Skeletal muscle tissue (tissue), 4 donors: ENCODE data around the gene DIAPH3. TPM values are rescaled to one million over a fixed set of nuclear protein-coding genes. Genes with fewer than 3 reads are reported as not detected.

Source experiments
- H3K27ac ChIP-seq: one replicate; pipeline ENCODE4 v1.7.0; 2013; ENCODE audit warnings: mild to moderate bottlenecking, low read depth, low read length, inconsistent platforms
- H3K27me3 ChIP-seq, 3 donors: one replicate each; pipeline ENCODE4 v1.7.0; 2013; ENCODE audit warnings: low read length in 3 of 3; ENCODE audit not compliant: control insufficient read depth in 3 of 3, insufficient read depth in 3 of 3
- H3K36me3 ChIP-seq, 3 donors: one replicate each; pipeline ENCODE4 v1.7.0; 2013; ENCODE audit warnings: low read length in 3 of 3; ENCODE audit not compliant: control insufficient read depth in 3 of 3, insufficient read depth in 3 of 3
- H3K4me1 ChIP-seq, 3 donors: one replicate each; pipeline ENCODE4 v1.7.0; 2013; ENCODE audit warnings: low read length in 3 of 3, mild to moderate bottlenecking in 3 of 3; ENCODE audit not compliant: control insufficient read depth in 3 of 3, insufficient read depth in 3 of 3
- H3K4me3 ChIP-seq, 3 donors: one replicate each; pipeline ENCODE4 v1.7.0; 2013; ENCODE audit warnings: low read length in 3 of 3
- H3K9ac ChIP-seq, 3 donors: one replicate each; pipeline ENCODE4 v1.7.0; 2013; ENCODE audit warnings: low read length in 3 of 3, mild to moderate bottlenecking in 3 of 3, moderate library complexity in 2 of 3, low read depth in 1 of 3
- H3K9me3 ChIP-seq, 3 donors: one replicate each; pipeline ENCODE4 v1.7.0; 2013; ENCODE audit warnings: low read length in 3 of 3; ENCODE audit not compliant: control insufficient read depth in 3 of 3
- total RNA-seq: library from RNA; depleted of rRNA; stranded (reverse); fragments of >200 nt; gene quantifications from one replicate; pipeline ENCODE4 v1.2.3, GENCODE V29; 2014
- donor health status: Osteomylitis.

Gene DIAPH3
- total RNA-seq, 1 donor from 2014 or later: 3.7 TPM

DNA sequence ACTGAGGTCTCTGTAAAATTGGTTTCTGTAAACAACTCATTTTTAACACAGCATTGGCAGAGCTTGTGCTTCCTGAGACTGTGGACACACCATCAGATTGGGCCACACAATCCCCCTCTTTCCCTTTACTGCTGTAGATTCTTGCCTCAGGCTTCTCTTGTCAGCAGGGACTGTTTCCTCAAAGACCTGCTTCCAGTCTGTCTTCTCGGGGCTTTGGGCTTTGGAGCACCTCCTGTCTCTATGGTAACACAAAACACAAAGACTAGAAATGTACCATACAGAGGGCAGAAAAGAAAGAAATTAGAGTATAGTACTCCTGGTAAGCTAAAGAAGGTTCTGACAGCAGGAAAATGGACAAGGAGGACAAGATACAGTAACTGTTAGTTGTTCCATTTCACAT, 484.5 kb downstream of the DIAPH3 start:
- Histone ChIP-seq H3K27ac (no peak overlapping the region), H3K9ac (no peak overlapping the region), H3K9me3 (no peaks in the 10 kb centered on the region), H3K36me3 (no peaks in the 10 kb centered on the region), H3K4me1 (peaks cover 2 to 3% (median 2%) of the 10 kb centered on the region in 3 donors), H3K27me3 (no peaks in the 10 kb centered on the region), H3K4me3 (peak overlapping the region in 1 of 3 donors; percentile 11)

- peak overlapping the region in 1 of 3 donors; percentile 11 for H3K4me3 ChIP-seq
- H3K27ac ChIP-seq: peak overlapping the region; percentile 21
Observed at GRCh38 chr13:59677966-59678814, 485.5 kb downstream of the DIAPH3 start.

DNA sequence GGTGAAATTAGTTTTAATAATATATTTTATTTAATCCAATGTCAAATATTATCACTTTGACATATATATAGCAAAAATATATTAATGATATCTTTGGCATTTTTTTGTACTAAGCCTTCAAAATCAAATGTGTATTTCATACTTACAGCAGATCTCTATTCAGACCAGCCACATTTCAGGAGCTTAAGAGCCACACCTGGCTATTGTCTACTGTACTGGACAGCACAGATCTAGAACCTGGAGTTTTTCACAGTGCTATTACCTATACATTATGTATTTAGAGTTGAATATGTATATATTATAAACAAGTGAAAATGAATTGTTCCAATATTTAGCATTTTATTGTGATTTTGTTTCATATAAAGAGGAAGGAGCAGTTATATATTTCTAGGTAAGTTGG, 486.3 kb downstream of the DIAPH3 start:
- H3K27me3 ChIP-seq: no peaks in the 10 kb centered on the region
- no peak overlapping the region for H3K4me3 ChIP-seq
- H3K9me3 ChIP-seq: no peaks in the 10 kb centered on the region
- H3K9ac ChIP-seq: no peak overlapping the region
- peaks cover 2 to 3% (median 2%) of the 10 kb centered on the region in 3 donors for H3K4me1 ChIP-seq
- H3K27ac ChIP-seq: peak overlapping the region; percentile 21
- no peaks in the 10 kb centered on the region for H3K36me3 ChIP-seq

More at GRCh38 chr13:59677966-59678814, 485.5 kb downstream of the DIAPH3 start:
- H3K9ac ChIP-seq: no peak overlapping the region
- H3K36me3 ChIP-seq: no peaks in the 10 kb centered on the region
- no peaks in the 10 kb centered on the region for H3K9me3 ChIP-seq
- H3K4me1 ChIP-seq: peaks cover 2 to 3% (median 2%) of the 10 kb centered on the region in 3 donors
- no peaks in the 10 kb centered on the region for H3K27me3 ChIP-seq

DNA sequence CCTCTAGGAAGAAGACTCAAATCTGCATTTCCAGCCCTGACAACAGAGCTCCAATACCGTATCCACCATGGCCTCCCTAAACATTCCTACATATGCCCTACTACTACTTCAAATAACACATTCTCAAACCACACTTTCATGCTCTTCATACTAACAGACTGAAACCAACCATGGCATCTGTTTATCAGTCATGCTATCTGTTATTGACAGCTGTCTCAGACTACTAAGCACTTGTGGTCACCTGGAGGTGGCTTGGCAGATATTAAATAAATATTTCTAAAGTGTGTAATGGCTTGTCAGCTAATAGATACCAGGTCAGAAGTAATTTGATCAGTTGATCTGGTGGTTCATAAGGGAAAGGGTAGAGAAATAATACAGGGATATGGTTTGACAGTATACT, 489.1 kb downstream of the DIAPH3 start:
- Histone ChIP-seq H3K27me3 (no peaks in the 10 kb centered on the region), H3K27ac (no peak overlapping the region), H3K4me3 (no peak overlapping the region), H3K36me3 (no peaks in the 10 kb centered on the region), H3K9ac (no peak overlapping the region), H3K4me1 (peaks cover 2 to 3% (median 2%) of the 10 kb centered on the region in 3 donors), H3K9me3 (no peaks in the 10 kb centered on the region)

- Histone ChIP-seq H3K36me3 (no peaks in the 10 kb centered on the region), H3K4me1 (peaks cover 1 to 2% (median 2%) of the 10 kb centered on the region in 3 donors)
Observed at GRCh38 chr13:59673286-59673685, 490.4 kb downstream of the DIAPH3 start.

DNA sequence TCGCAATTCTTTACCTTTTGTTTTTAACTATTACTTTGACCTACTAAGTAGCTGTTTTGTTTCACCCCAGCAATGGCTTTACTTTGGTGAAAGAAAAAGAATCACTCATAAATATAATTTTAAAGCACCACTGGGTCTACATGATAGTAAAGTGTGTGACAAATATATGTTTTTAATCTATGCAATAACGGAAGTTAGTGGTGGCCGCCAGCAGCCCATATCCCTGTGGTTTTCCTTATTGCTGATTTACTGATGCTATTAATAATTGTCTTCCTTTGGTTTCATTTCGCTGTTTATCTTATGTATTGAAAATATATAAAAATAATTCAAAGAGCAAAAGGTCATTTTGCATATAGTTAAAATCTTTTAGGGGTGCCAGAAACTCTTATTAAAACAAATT, 491.3 kb downstream of the DIAPH3 start:
- Histone ChIP-seq H3K36me3 (no peaks in the 10 kb centered on the region), H3K27ac (no peak overlapping the region), H3K27me3 (no peaks in the 10 kb centered on the region), H3K9ac (no peak overlapping the region), H3K4me1 (no peaks in the 10 kb centered on the region), H3K9me3 (no peaks in the 10 kb centered on the region), H3K4me3 (no peak overlapping the region)

More at GRCh38 chr13:59673286-59673685, 490.4 kb downstream of the DIAPH3 start:
- Histone ChIP-seq H3K27ac (no peak overlapping the region), H3K9me3 (no peaks in the 10 kb centered on the region), H3K27me3 (no peaks in the 10 kb centered on the region), H3K9ac (no peak overlapping the region), H3K4me3 (no peak overlapping the region)

- Histone ChIP-seq H3K9ac (no peak overlapping the region), H3K27me3 (no peaks in the 10 kb centered on the region), H3K4me3 (no peak overlapping the region), H3K36me3 (no peaks in the 10 kb centered on the region), H3K27ac (no peak overlapping the region), H3K9me3 (no peaks in the 10 kb centered on the region), H3K4me1 (peaks cover 0 to 2% (median 0%) of the 10 kb centered on the region in 3 donors)
Observed at GRCh38 chr13:59671881-59672280, 491.8 kb downstream of the DIAPH3 start.

GRCh38 chr13:59666504-59666903, 497.2 kb downstream of the DIAPH3 start:
- Histone ChIP-seq H3K9ac (no peak overlapping the region), H3K27me3 (no peaks in the 10 kb centered on the region), H3K4me3 (peak overlapping the region in 1 of 3 donors; percentile 38), H3K4me1 (peaks cover 0 to 6% (median 0%) of the 10 kb centered on the region in 3 donors), H3K9me3 (no peaks in the 10 kb centered on the region), H3K27ac (peak overlapping the region; percentile 45), H3K36me3 (no peaks in the 10 kb centered on the region)

DNA sequence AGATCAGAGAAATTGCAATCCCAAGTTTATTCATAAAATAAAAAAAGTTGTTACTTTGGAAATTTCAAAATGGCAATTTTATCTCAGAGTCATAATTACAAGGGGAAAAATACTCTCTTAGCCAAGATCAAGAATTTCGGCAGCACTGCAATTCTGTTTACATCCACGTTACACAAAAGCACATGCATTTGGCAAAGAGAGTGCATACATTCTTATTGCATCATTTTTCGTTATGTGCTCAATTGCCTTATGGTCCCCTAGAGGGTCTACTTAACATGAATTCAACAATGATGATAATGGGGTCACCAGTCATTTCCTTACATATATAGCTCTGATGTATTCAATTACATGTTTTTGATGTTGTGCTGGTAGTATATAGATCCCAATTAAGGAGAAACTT, 498.0 kb downstream of the DIAPH3 start:
- Histone ChIP-seq H3K9ac (no peak overlapping the region), H3K36me3 (no peaks in the 10 kb centered on the region), H3K9me3 (no peaks in the 10 kb centered on the region), H3K4me3 (no peak overlapping the region), H3K27me3 (no peaks in the 10 kb centered on the region), H3K4me1 (peaks cover 0 to 6% (median 0%) of the 10 kb centered on the region in 3 donors), H3K27ac (no peak overlapping the region)

DNA sequence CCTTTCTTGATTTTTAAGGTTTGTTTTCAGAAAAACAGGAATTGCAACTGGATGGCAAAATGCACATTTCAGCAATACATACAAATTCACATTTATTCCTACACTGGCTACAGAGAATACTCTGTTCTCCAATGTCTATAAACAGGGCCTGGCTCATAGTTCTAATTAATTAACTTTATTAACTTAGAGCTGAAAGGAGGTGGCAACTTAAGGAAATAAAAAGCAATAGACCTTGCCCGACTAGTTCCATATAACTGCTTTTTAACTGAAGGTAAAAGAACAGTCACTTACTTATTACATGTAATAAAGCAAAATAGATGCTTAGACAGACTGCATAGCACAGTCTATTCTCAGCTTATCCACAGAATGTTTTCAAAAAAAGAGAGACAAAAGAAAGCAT, 498.5 kb downstream of the DIAPH3 start:
- Histone ChIP-seq H3K4me3 (no peak overlapping the region), H3K9ac (no peak overlapping the region), H3K36me3 (no peaks in the 10 kb centered on the region), H3K27me3 (no peaks in the 10 kb centered on the region), H3K9me3 (no peaks in the 10 kb centered on the region), H3K4me1 (peaks cover 0 to 6% (median 0%) of the 10 kb centered on the region in 3 donors), H3K27ac (no peak overlapping the region)
